Duodenal mucosa (tissue), 2 donors: Measurements from ENCODE around the gene CLN6.
"Not testable (repeated sequence)": the region's sequence is repeated elsewhere in the genome, so short reads cannot be mapped to it uniquely, and the experiment has no call there.

Experiments
- H3K27ac ChIP-seq: one replicate; pipeline ENCODE4 v1.7.0; 2013; ENCODE audit warnings: low read depth, low read length
- H3K27me3 ChIP-seq, 2 donors: one replicate each; pipeline ENCODE4 v1.7.0; 2013; ENCODE audit warnings: low read length in 2 of 2, control low read depth in 1 of 2; ENCODE audit not compliant: insufficient read depth in 2 of 2, control insufficient read depth in 1 of 2
- H3K36me3 ChIP-seq, 2 donors: one replicate each; pipeline ENCODE4 v1.7.0; 2013; ENCODE audit warnings: low read length in 2 of 2, control low read depth in 1 of 2; ENCODE audit not compliant: insufficient read depth in 2 of 2, control insufficient read depth in 1 of 2
- H3K4me1 ChIP-seq, 2 donors: one replicate each; pipeline ENCODE4 v1.7.0; 2013; ENCODE audit warnings: low read length in 2 of 2, control low read depth in 1 of 2; ENCODE audit not compliant: insufficient read depth in 2 of 2, control insufficient read depth in 1 of 2
- H3K4me3 ChIP-seq, 2 donors: one replicate each; pipeline ENCODE4 v1.7.0; 2013; ENCODE audit warnings: low read length in 2 of 2, low read depth in 1 of 2
- H3K9ac ChIP-seq, 2 donors: one replicate each; pipeline ENCODE4 v1.7.0; 2013; ENCODE audit warnings: low read length in 2 of 2, low read depth in 1 of 2
- H3K9me3 ChIP-seq, 2 donors: one replicate each; pipeline ENCODE4 v1.7.0; 2013; ENCODE audit warnings: low read length in 2 of 2, control low read depth in 1 of 2; ENCODE audit not compliant: control insufficient read depth in 1 of 2

Gene CLN6

GRCh38 chr15:68175526-68175925, 54.0 kb downstream of the CLN6 start:
- Histone ChIP-seq H3K36me3 (peaks cover 25 to 39% of the 10 kb centered on the region in 2 donors), H3K4me1 (no peaks in the 10 kb centered on the region), H3K9me3 (no peaks in the 10 kb centered on the region), H3K27me3 (no peaks in the 10 kb centered on the region), H3K4me3 (no peak overlapping the region), H3K9ac (no peak overlapping the region), H3K27ac (no peak overlapping the region)

GRCh38 chr15:68173119-68173518, 56.4 kb downstream of the CLN6 start:
- H3K4me3 ChIP-seq: no peak overlapping the region
- no peak overlapping the region for H3K9ac ChIP-seq
- H3K36me3 ChIP-seq: peaks cover 19 to 28% of the 10 kb centered on the region in 2 donors
- peaks cover 2 to 7% of the 10 kb centered on the region in 2 donors for H3K4me1 ChIP-seq
- H3K9me3 ChIP-seq: no peaks in the 10 kb centered on the region
- H3K27me3 ChIP-seq: no peaks in the 10 kb centered on the region
- H3K27ac ChIP-seq: no peak overlapping the region

GRCh38 chr15:68172037-68172436, 57.5 kb downstream of the CLN6 start:
- H3K9me3 ChIP-seq, H3K27ac ChIP-seq, H3K4me3 ChIP-seq, H3K9ac ChIP-seq, H3K27me3 ChIP-seq, H3K4me1 ChIP-seq: not testable (repeated sequence)
- peaks cover 11 to 25% of the 10 kb centered on the region in 2 donors for H3K36me3 ChIP-seq

GRCh38 chr15:68166847-68167246, 62.7 kb downstream of the CLN6 start:
- Histone ChIP-seq H3K4me1 (peaks cover 2 to 7% of the 10 kb centered on the region in 2 donors), H3K9ac (no peak overlapping the region), H3K4me3 (no peak overlapping the region), H3K27me3 (no peaks in the 10 kb centered on the region), H3K9me3 (peaks cover 0 to 4% of the 10 kb centered on the region in 2 donors), H3K27ac (no peak overlapping the region), H3K36me3 (peaks cover 7 to 16% of the 10 kb centered on the region in 2 donors)

- H3K4me3 ChIP-seq: no peak overlapping the region
Observed at GRCh38 chr15:68163191-68163590, 66.3 kb downstream of the CLN6 start.

GRCh38 chr15:68158046-68158628, 71.4 kb downstream of the CLN6 start:
- H3K36me3 ChIP-seq: peaks cover 26 to 40% of the 10 kb centered on the region in 2 donors

More at GRCh38 chr15:68163191-68163590, 66.3 kb downstream of the CLN6 start:
- Histone ChIP-seq H3K27ac (no peak overlapping the region), H3K4me1 (no peaks in the 10 kb centered on the region), H3K36me3 (peaks cover 22 to 29% of the 10 kb centered on the region in 2 donors), H3K27me3 (no peaks in the 10 kb centered on the region), H3K9me3 (peaks cover 0 to 4% of the 10 kb centered on the region in 2 donors), H3K9ac (no peak overlapping the region)

GRCh38 chr15:68157074-68157473, 72.5 kb downstream of the CLN6 start:
- Histone ChIP-seq H3K27me3 (no peaks in the 10 kb centered on the region), H3K4me1 (no peaks in the 10 kb centered on the region), H3K4me3 (no peak overlapping the region), H3K36me3 (peaks cover 20 to 31% of the 10 kb centered on the region in 2 donors), H3K27ac (no peak overlapping the region), H3K9ac (no peak overlapping the region), H3K9me3 (peaks cover 0 to 2% of the 10 kb centered on the region in 2 donors)

More at GRCh38 chr15:68158046-68158628, 71.4 kb downstream of the CLN6 start:
- Histone ChIP-seq H3K4me3 (no peak overlapping the region), H3K9me3 (peaks cover 0 to 4% of the 10 kb centered on the region in 2 donors), H3K4me1 (no peaks in the 10 kb centered on the region), H3K9ac (no peak overlapping the region), H3K27me3 (no peaks in the 10 kb centered on the region), H3K27ac (no peak overlapping the region)
